Fibroblast of lung (primary cell): ENCODE data around the gene MTRFR. TPM values are rescaled to one million over a fixed set of nuclear protein-coding genes. Genes with fewer than 3 reads are reported as not detected.
"Not testable (repeated sequence)": the region's sequence is repeated elsewhere in the genome, so short reads cannot be mapped to it uniquely, and the experiment has no call there.

Source experiments
- DNase-seq, 2 donors: peaks; one replicate each; pipeline versions ENCODE4 v3.0.0 to v3.0.0-alpha.2; 2010; ENCODE audit warnings: low read depth in 2 of 2
- H2AFZ ChIP-seq: 2 replicates; pipeline ENCODE4 v1.5.1; 2012; ENCODE audit warnings: low read length, control low read depth, inconsistent platforms
- H3K27ac ChIP-seq: 2 replicates; pipeline ENCODE4 v1.5.1; 2011; ENCODE audit warnings: low read length, control low read depth; ENCODE audit not compliant: insufficient read depth
- H3K27me3 ChIP-seq: 2 replicates; pipeline ENCODE4 v1.5.1; 2011; ENCODE audit warnings: mild to moderate bottlenecking, low read length; ENCODE audit not compliant: control insufficient read depth, insufficient read depth
- H3K36me3 ChIP-seq: 2 replicates; pipeline ENCODE4 v1.5.1; 2011; ENCODE audit warnings: low read length; ENCODE audit not compliant: control insufficient read depth, insufficient read depth
- H3K4me1 ChIP-seq: 2 replicates; pipeline ENCODE4 v1.5.1; 2011; ENCODE audit warnings: low read length; ENCODE audit not compliant: control insufficient read depth, insufficient read depth; ENCODE audit errors: extremely low read depth
- H3K4me2 ChIP-seq: 2 replicates; pipeline ENCODE4 v1.5.1; 2011; ENCODE audit warnings: low read length, control low read depth; ENCODE audit not compliant: insufficient read depth; ENCODE audit errors: extremely low read depth
- H3K4me3 ChIP-seq, 4 experiments: fragments of 200-600 bp in 1 of 4; sonication (generic) in 1 of 4; replicated peaks in 1 of 4; 2 replicates each; pipeline ENCODE4 v1.5.1; 2011 to 2016; ENCODE audit warnings: low read length in 4 of 4, low read depth in 3 of 4, mild to moderate bottlenecking in 3 of 4, control low read depth in 2 of 4, inconsistent platforms in 1 of 4, mixed read lengths in 1 of 4; ENCODE audit not compliant: insufficient read depth in 1 of 4; ENCODE audit errors: control extremely low read depth in 1 of 4
- H3K79me2 ChIP-seq: 2 replicates; pipeline ENCODE4 v1.5.1; 2012; ENCODE audit warnings: mild to moderate bottlenecking, low read length, inconsistent platforms; ENCODE audit not compliant: control insufficient read depth, insufficient read depth
- H3K9ac ChIP-seq: 2 replicates; pipeline ENCODE4 v1.5.1; 2011; ENCODE audit warnings: mild to moderate bottlenecking, low read length, control low read depth; ENCODE audit not compliant: insufficient read depth
- H3K9me3 ChIP-seq: 2 replicates; pipeline ENCODE4 v1.5.1; 2012; ENCODE audit warnings: low read depth, low read length; ENCODE audit not compliant: control insufficient read depth, insufficient read depth
- H4K20me1 ChIP-seq: 2 replicates; pipeline ENCODE4 v1.5.1; 2011; ENCODE audit warnings: low read length; ENCODE audit not compliant: control insufficient read depth, insufficient read depth; ENCODE audit errors: extremely low read depth
- EZH2 ChIP-seq: IDR thresholded peaks from 2 replicates; pipeline ENCODE4 v1.5.1; 2012; ENCODE audit warnings: low read length, control low read depth, mild to moderate bottlenecking; ENCODE audit errors: missing control alignments
- polyA plus RNA-seq, 2 donors: library from polyadenylated mRNA; depleted of rRNA in 1 of 2; stranded (reverse) in 1 of 2; unstranded in 1 of 2; fragments of >200 nt; gene quantifications; 2 replicates each; pipeline ENCODE4 v1.2.1, GENCODE V29; 2011 to 2012; ENCODE audit warnings: missing spikeins in 1 of 2
- total RNA-seq: library from RNA; depleted of rRNA; stranded (reverse); fragments of >200 nt; gene quantifications from 2 replicates; pipeline ENCODE4 v1.2.1, GENCODE V29; 2014
- TF ChIP-seq, protein P1 (sequence below), 2 donors: IDR thresholded peaks in 1 of 2; conservative IDR thresholded peaks in 1 of 2; 1 replicate in 1 of 2; 2 replicates in 1 of 2; pipeline ENCODE4 v1.5.1; 2011 to 2012; ENCODE audit warnings: low read length in 2 of 2, control low read depth in 1 of 2, inconsistent platforms in 1 of 2, low read depth in 1 of 2, mild to moderate bottlenecking in 1 of 2

The MTRFR gene
- total and polyA plus RNA-seq, 2 donors (not counting 1 experiment from before 2014, with no cell fraction given), result 10.4 to 17.5 TPM

DNA sequence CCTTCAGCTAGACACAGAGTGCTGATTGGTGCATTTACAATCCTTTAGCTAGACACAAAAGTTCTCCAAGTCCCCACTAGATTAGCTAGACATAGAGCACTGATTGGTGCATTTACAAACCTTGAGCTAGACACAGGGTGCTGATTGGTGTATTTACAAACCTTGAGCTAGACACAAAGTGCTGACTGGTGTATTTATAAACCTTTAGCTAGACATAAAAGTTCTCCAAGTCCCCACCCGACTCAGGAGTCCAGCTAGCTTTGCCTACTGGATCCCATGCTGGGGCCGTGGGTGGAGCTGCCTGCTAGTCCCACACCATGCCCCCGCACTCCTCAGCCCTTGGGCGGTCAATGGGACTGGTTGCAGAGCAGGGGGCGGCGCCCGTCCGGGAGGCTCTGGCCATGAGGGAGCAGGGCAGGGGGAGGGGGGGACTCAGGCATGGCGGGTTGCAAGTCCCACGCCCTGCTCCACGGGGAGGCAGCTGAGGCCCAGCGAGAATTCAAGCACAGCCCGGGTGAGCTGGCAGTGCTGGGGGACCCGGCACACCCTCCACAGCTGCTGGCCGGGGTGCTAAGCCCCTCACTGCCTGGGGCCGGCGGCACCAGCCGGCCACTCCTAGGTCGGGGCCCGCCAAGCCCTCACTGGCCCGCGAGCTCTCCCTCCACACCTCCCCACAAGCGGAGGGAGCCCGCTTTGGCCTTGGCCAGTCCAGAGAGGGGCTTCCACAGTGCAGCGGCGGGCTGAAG lies 15.9 kb downstream of the MTRFR start:
- DNase-seq, result not testable (repeated sequence)
- peaks cover 25% of the 10 kb centered on the region for H3K79me2 ChIP-seq

GRCh38 chr12:123250471-123251383 lies 17.5 kb downstream of the MTRFR start:
- H4K20me1 ChIP-seq, result no peaks in the 10 kb centered on the region
- no peak overlapping the region for H2AFZ ChIP-seq
- no peaks in the 10 kb centered on the region for H3K27me3 ChIP-seq
- no peaks in the 10 kb centered on the region for H3K9me3 ChIP-seq
- peaks cover 24% of the 10 kb centered on the region for H3K79me2 ChIP-seq
- no peak overlapping the region for H3K4me2 ChIP-seq
- no peak for TF ChIP-seq EZH2
- TF ChIP-seq, protein P1, sequence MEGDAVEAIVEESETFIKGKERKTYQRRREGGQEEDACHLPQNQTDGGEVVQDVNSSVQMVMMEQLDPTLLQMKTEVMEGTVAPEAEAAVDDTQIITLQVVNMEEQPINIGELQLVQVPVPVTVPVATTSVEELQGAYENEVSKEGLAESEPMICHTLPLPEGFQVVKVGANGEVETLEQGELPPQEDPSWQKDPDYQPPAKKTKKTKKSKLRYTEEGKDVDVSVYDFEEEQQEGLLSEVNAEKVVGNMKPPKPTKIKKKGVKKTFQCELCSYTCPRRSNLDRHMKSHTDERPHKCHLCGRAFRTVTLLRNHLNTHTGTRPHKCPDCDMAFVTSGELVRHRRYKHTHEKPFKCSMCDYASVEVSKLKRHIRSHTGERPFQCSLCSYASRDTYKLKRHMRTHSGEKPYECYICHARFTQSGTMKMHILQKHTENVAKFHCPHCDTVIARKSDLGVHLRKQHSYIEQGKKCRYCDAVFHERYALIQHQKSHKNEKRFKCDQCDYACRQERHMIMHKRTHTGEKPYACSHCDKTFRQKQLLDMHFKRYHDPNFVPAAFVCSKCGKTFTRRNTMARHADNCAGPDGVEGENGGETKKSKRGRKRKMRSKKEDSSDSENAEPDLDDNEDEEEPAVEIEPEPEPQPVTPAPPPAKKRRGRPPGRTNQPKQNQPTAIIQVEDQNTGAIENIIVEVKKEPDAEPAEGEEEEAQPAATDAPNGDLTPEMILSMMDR (conservative IDR thresholded peaks at IDR 0.05 in 1 of 2, IDR thresholded peaks at IDR 0.05 in 1 of 2; ENCODE audit: low read depth in 1 of 2, low read length in 2 of 2), result no peak
- H3K36me3 ChIP-seq, result peaks cover 6% of the 10 kb centered on the region
- H3K4me3 ChIP-seq, result no peak overlapping the region
- H3K27ac ChIP-seq, result no peak overlapping the region
- DNase-seq, result no peak
- no peaks in the 10 kb centered on the region for H3K4me1 ChIP-seq
- H3K9ac ChIP-seq, result no peak overlapping the region

More for the DNA sequence above, 15.9 kb downstream of the MTRFR start:
- H3K36me3 ChIP-seq, H2AFZ ChIP-seq, H4K20me1 ChIP-seq, H3K9ac ChIP-seq, H3K4me3 ChIP-seq, H3K4me1 ChIP-seq, H3K27ac ChIP-seq, H3K4me2 ChIP-seq, H3K27me3 ChIP-seq, H3K9me3 ChIP-seq: not testable (repeated sequence)

DNA sequence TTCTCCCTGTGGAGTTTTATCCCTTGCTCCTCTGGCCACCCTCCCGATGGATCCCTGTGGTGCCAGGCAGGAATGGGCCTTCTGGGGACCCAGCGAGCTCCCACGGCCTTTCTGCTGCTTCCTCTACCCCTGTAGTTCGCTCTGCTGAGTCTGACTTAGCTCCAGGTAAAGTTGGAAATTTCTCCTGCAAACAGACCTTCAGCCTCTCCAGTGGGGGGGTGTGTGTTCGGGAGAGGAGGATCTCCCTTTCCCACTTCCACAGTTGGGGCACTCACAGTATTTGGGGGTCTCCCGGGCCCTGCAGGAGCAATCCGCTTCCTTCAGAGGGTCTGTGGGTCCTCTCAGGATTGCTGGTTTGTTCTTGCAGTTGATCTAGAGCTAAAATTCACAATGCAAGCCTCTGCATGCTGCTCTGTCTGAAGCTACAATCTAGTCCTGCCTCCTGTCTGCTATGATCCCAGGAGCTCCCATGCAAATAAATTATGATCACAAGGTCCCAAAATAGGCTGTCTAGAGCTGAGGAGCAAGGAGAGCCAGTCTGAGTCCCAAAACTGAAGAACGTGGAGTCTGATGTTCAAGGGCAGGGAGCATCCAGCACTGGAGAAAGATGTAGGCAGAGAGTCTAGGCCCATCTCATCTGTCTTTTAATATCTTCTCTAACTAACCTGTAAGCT lies 18.3 kb downstream of the MTRFR start:
- Histone ChIP-seq H3K4me3 (no peak overlapping the region), H3K27me3 (no peaks in the 10 kb centered on the region), H3K4me1 (no peaks in the 10 kb centered on the region), H3K36me3 (peaks cover 6% of the 10 kb centered on the region), H3K9me3 (no peaks in the 10 kb centered on the region), H3K4me2 (no peak overlapping the region), H3K9ac (no peak overlapping the region), H3K79me2 (peaks cover 23% of the 10 kb centered on the region), H2AFZ (no peak overlapping the region), H3K27ac (no peak overlapping the region), H4K20me1 (no peaks in the 10 kb centered on the region)
- TF ChIP-seq EZH2, result no peak
- TF ChIP-seq, protein P1 (conservative IDR thresholded peaks at IDR 0.05 in 1 of 2, IDR thresholded peaks at IDR 0.05 in 1 of 2; ENCODE audit: low read depth in 1 of 2, low read length in 2 of 2), result no peak
- no peak for DNase-seq

DNA sequence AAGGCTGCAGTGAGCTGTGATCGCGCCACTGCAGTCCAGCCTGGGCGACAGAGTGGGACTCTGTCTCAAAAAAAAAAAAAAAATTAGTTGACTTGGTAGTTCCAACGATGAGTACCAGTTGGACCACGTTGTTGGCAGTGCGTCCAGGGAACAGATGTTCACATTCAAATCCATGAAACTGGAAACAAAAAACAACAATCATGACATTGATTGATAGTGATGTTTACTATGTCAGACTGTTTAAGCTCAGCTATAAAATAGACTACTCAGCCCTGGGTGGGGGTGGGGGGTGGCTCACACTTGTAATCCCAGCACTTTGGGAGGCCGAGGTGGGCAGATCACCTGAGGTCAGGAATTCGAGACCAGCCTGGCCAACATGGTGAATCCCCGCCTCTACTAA lies 19.1 kb downstream of the MTRFR start:
- not testable (repeated sequence) for H3K27ac ChIP-seq, H3K4me1 ChIP-seq, H2AFZ ChIP-seq, H3K4me3 ChIP-seq, H4K20me1 ChIP-seq, H3K27me3 ChIP-seq, H3K9ac ChIP-seq, H3K36me3 ChIP-seq, H3K4me2 ChIP-seq, H3K9me3 ChIP-seq
- H3K79me2 ChIP-seq, result peaks cover 23% of the 10 kb centered on the region
- peak in 1 of 2 donors; percentile 35 for DNase-seq
